Fibroblast of lung (primary cell): ENCODE results near the gene ZNF148.

Experiments
- EZH2 ChIP-seq: IDR thresholded peaks from 2 replicates; pipeline ENCODE4 v1.5.1; 2012; ENCODE audit warnings: low read length, control low read depth, mild to moderate bottlenecking; ENCODE audit errors: missing control alignments
- TF ChIP-seq, protein P1 (sequence below), 2 donors: IDR thresholded peaks in 1 of 2; conservative IDR thresholded peaks in 1 of 2; 1 replicate in 1 of 2; 2 replicates in 1 of 2; pipeline ENCODE4 v1.5.1; 2011 to 2012; ENCODE audit warnings: low read length in 2 of 2, control low read depth in 1 of 2, inconsistent platforms in 1 of 2, low read depth in 1 of 2, mild to moderate bottlenecking in 1 of 2

- TF ChIP-seq EZH2, result no peak
- TF ChIP-seq, protein P1, sequence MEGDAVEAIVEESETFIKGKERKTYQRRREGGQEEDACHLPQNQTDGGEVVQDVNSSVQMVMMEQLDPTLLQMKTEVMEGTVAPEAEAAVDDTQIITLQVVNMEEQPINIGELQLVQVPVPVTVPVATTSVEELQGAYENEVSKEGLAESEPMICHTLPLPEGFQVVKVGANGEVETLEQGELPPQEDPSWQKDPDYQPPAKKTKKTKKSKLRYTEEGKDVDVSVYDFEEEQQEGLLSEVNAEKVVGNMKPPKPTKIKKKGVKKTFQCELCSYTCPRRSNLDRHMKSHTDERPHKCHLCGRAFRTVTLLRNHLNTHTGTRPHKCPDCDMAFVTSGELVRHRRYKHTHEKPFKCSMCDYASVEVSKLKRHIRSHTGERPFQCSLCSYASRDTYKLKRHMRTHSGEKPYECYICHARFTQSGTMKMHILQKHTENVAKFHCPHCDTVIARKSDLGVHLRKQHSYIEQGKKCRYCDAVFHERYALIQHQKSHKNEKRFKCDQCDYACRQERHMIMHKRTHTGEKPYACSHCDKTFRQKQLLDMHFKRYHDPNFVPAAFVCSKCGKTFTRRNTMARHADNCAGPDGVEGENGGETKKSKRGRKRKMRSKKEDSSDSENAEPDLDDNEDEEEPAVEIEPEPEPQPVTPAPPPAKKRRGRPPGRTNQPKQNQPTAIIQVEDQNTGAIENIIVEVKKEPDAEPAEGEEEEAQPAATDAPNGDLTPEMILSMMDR (conservative IDR thresholded peaks at IDR 0.05 in 1 of 2, IDR thresholded peaks at IDR 0.05 in 1 of 2; ENCODE audit: low read depth in 1 of 2, low read length in 2 of 2), result no peak
Observed at GRCh38 chr3:125188955-125189354, 186.2 kb downstream of the ZNF148 start.
